ENCODE data around the gene HRH4.

Gene HRH4

GRCh38 chr18:24466771-24467170 is 6.3 kb downstream of the HRH4 start:
- DNase-seq = no peak

- DNase-seq = no peak
These were observed 9.7 kb downstream of the HRH4 start for GRCh38 chr18:24470022-24470618.

- DNase-seq = no peak
These were observed 10.4 kb downstream of the HRH4 start for GRCh38 chr18:24470805-24471204.

GRCh38 chr18:24472591-24472990 is 12.2 kb downstream of the HRH4 start:
- no peak for DNase-seq

- DNase-seq = no peak
These were observed 14.0 kb downstream of the HRH4 start for GRCh38 chr18:24474406-24474805.

GRCh38 chr18:24475926-24476589 is 15.6 kb downstream of the HRH4 start:
- no peak for DNase-seq

- DNase-seq = no peak
These were observed 18.9 kb downstream of the HRH4 start for GRCh38 chr18:24479371-24479770.

GRCh38 chr18:24482821-24483220 is 22.4 kb downstream of the HRH4 start:
- DNase-seq = no peak

- DNase-seq = no peak
These were observed 25.2 kb downstream of the HRH4 start for GRCh38 chr18:24485681-24486080.

GRCh38 chr18:24486684-24487083 is 26.2 kb downstream of the HRH4 start:
- DNase-seq = no peak

- no peak for DNase-seq
These were observed 28.5 kb downstream of the HRH4 start for GRCh38 chr18:24488824-24489493.

- no peak for DNase-seq
These were observed 30.1 kb downstream of the HRH4 start for GRCh38 chr18:24490539-24490938.

GRCh38 chr18:24491927-24492834 is 31.7 kb downstream of the HRH4 start:
- no peak for DNase-seq

- no peak for DNase-seq
These were observed 34.1 kb downstream of the HRH4 start for GRCh38 chr18:24494586-24494985.

GRCh38 chr18:24497031-24497754 is 36.8 kb downstream of the HRH4 start:
- peak in 1 of 2 experiments; percentile 28 for DNase-seq

- no peak for DNase-seq
These were observed 39.4 kb downstream of the HRH4 start for GRCh38 chr18:24499814-24500213.

GRCh38 chr18:24500217-24500616 is 39.8 kb downstream of the HRH4 start:
- DNase-seq = no peak

- no peak for DNase-seq
These were observed 40.3 kb downstream of the HRH4 start for GRCh38 chr18:24500766-24501165.

GRCh38 chr18:24502667-24503523 is 42.5 kb downstream of the HRH4 start:
- DNase-seq = no peak

- no peak for DNase-seq
These were observed 44.0 kb downstream of the HRH4 start for GRCh38 chr18:24504401-24504800.

- DNase-seq = no peak
These were observed 45.7 kb downstream of the HRH4 start for GRCh38 chr18:24506175-24506574.

- DNase-seq = no peak
These were observed 49.0 kb downstream of the HRH4 start for GRCh38 chr18:24509435-24509834.
